HFFc6 (cell line): ENCODE data around the gene PNPLA1. TPM values are rescaled to one million over a fixed set of nuclear protein-coding genes. Genes with fewer than 3 reads are reported as not detected.

Experiments used
- DNase-seq: peaks from one replicate; pipeline ENCODE4 v3.0.0-alpha.2; 2018
- H3K27ac Mint-ChIP-seq: 2 replicates; pipeline ENCODE4 v1.8.0; 2020; ENCODE audit warnings: mild to moderate bottlenecking, mixed read lengths
- H3K27me3 Mint-ChIP-seq: 2 replicates; pipeline ENCODE4 v1.8.0; 2021; ENCODE audit warnings: mild to moderate bottlenecking, moderate library complexity, mixed read lengths; ENCODE audit not compliant: insufficient read depth
- H3K36me3 Mint-ChIP-seq: 2 replicates; pipeline ENCODE4 v1.8.0; 2021; ENCODE audit warnings: low read depth, mixed read lengths
- H3K4me1 Mint-ChIP-seq: 2 replicates; pipeline ENCODE4 v1.8.0; 2020; ENCODE audit warnings: low read depth, mixed read lengths
- H3K4me3 Mint-ChIP-seq: 2 replicates; pipeline ENCODE4 v1.8.0; 2020; ENCODE audit warnings: mild to moderate bottlenecking, moderate library complexity, mixed read lengths
- H3K9me3 Mint-ChIP-seq: 2 replicates; pipeline ENCODE4 v1.8.0; 2020; ENCODE audit warnings: mild to moderate bottlenecking, mixed read lengths
- CTCF ChIP-seq: fragments of 200-600 bp; sonication (generic); IDR thresholded peaks from 2 replicates; pipeline ENCODE4 v1.5.0; 2021; ENCODE audit warnings: antibody characterized with exemption, mild to moderate bottlenecking
- total RNA-seq, 6 experiments: library from RNA; stranded (reverse); fragmentation: NEBNext Ultra II Directional; extraction: Animal tissue kit (Norgen Biotek cat#: 25700); gene quantifications; 2 replicates in 1 of 6; 3 replicates in 5 of 6; pipeline ENCODE4 v1.2.3, GENCODE V29; 2021

Gene PNPLA1
- total RNA-seq, 6 experiments from 2014 or later, result not detected

DNA sequence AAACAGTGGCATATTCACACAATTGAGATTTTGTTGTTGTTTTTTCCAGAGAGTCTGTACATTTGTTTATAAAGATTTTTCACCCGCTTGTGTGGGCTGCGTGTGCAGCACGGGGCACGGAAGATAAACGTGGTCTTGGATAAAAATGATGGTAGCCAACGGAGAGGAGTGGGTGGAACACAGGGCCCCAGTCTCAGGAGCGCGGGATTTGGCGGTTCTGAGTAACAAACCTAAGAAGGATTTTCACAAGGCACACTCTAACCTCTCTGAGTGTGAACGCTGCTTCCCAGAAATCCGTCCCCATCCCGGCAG, 70.4 kb downstream of the PNPLA1 start:
- TF ChIP-seq CTCF, result no peak
- no peaks in the 10 kb centered on the region for H3K9me3 Mint-ChIP-seq
- DNase-seq, result no peak
- H3K27ac Mint-ChIP-seq, result no peak overlapping the region
- H3K4me3 Mint-ChIP-seq, result no peak overlapping the region
- H3K27me3 Mint-ChIP-seq, result peaks cover 48% of the 10 kb centered on the region
- no peaks in the 10 kb centered on the region for H3K36me3 Mint-ChIP-seq
- H3K4me1 Mint-ChIP-seq, result peaks cover 12% of the 10 kb centered on the region

DNA sequence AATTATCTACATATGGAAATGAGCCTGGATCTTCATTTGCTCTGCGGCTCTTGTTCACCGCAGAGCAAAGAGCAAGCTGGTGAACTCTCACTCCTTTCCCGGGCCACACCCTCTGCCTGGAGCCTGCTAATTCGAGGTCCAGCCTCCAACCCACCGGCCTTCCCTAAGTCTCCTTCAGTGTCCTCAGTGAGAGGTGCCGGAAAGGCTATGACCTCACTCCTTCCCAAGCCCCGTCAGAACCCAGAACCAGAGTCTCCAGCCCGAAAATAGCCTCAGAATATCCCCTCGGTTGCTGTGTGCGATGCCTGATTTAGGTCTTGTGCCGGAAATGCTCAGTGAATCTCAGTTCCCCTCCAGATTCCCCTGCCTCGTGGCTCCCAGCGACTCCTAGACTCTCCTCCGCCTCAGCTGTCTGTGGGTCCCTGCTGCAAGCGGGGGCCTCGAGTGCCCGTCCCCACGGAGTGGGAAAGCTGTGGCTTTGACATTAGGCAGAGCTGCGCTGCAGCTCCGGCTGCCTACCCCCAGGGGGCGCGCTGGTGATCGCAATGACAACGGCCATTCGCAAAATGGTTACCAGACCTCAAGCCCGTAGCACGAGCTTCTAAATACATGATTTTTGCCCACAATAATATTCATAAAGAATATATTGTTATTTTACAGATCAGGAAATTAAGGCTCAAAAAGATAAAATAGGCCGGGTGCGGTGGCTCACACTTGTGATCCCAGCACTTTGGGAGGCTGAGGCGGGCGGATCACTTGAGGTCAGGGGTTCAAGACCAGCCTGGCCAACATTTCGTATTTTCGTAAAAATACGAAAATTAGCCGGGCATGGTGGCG, 71.0 kb downstream of the PNPLA1 start:
- H3K27ac Mint-ChIP-seq, result no peak overlapping the region
- H3K27me3 Mint-ChIP-seq, result peaks cover 43% of the 10 kb centered on the region

GRCh38 chr6:36343109-36343680, 73.3 kb downstream of the PNPLA1 start:
- Mint-ChIP-seq H3K4me3 (no peak overlapping the region), H3K27ac (no peak overlapping the region), H3K36me3 (no peaks in the 10 kb centered on the region), H3K9me3 (no peaks in the 10 kb centered on the region), H3K27me3 (peaks cover 28% of the 10 kb centered on the region), H3K4me1 (peaks cover 12% of the 10 kb centered on the region)
- no peak for DNase-seq
- no peak for TF ChIP-seq CTCF

More for the DNA sequence above, 71.0 kb downstream of the PNPLA1 start:
- Mint-ChIP-seq H3K4me1 (peaks cover 12% of the 10 kb centered on the region), H3K36me3 (no peaks in the 10 kb centered on the region), H3K4me3 (peak overlapping the region; percentile 82), H3K9me3 (no peaks in the 10 kb centered on the region)
- DNase-seq, result peak; percentile 39
- TF ChIP-seq CTCF, result peak; percentile 97

DNA sequence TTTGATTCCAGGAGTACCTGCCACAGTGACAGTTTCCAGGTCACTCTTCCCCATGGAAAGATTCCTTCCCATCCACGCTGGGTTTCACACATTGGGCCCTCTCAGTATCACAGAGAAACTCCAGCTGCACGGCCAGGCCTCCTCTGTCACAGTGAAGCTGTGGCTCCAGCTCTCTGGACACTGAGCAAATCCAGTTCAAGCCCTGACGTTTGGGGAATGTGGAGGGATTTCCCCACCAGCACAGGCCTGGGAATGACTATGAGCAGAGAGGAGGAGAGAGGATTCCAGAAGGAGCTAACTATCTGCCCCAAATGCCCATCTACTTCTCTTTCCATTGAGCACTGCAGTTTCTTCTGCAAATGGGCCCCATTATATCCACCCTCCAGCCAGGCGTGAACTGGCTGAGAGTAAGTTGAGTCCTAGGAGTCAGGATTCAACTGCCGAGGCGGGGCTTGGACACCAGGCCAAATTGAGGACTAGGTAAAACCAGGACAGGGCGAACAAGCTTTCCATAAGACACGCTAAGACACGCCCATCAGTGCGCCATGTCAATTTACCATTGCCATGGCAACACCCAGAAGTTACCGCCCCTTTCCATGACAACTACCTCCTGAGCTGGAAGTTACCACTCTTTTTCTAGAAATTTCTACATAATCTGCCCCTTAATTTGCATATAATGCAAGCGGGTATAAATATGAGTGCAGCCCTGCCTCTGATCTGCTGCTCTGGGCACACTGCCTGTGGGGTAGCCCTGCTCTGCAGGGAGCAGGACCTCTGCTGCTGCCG, 76.0 kb downstream of the PNPLA1 start:
- no peak for DNase-seq
- Mint-ChIP-seq H3K4me3 (no peak overlapping the region), H3K27me3 (peaks cover 8% of the 10 kb centered on the region), H3K27ac (no peak overlapping the region), H3K36me3 (no peaks in the 10 kb centered on the region), H3K4me1 (peaks cover 13% of the 10 kb centered on the region), H3K9me3 (no peaks in the 10 kb centered on the region)
- no peak for TF ChIP-seq CTCF

DNA sequence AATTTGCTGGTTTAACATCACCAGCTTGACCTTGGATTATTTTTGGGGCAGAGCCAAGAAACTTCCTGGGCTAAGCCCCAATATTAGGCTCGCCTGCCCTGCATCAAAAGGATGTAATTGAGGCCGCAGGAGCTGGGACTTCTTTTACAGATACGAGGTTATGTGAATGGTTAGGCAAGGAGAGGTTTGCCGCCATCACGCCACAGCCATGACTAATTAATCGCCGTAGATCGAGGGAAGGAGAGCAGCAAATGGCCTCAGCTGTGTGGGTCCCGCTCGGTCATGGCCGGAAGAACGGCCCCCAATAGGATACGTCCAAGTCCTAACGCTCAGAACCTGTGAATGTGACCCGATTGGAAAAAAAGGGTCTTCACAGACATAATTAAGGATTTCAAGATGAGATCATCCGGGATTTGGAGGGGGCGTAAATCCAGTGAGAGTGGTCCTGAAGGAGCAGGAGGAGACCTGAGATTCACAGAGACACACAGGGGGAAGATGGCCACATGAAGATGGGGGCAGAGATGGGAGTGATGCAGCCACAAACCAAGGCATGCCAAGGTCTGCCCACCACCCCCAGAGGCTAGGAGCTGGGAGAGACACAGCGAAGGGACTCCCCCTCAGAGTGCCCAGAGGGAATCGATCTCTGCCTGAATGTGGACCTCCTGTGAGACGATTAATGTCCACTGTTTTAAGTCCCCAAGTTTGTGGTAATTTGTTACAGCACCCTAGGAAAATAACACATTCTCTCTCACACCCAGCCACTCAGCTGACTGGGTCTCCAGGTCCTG, 76.8 kb downstream of the PNPLA1 start:
- Mint-ChIP-seq H3K27me3 (peaks cover 5% of the 10 kb centered on the region), H3K4me1 (peaks cover 18% of the 10 kb centered on the region), H3K36me3 (no peaks in the 10 kb centered on the region), H3K4me3 (no peak overlapping the region), H3K9me3 (no peaks in the 10 kb centered on the region), H3K27ac (no peak overlapping the region)
- no peak for DNase-seq
- TF ChIP-seq CTCF, result no peak
